Measurements from ENCODE around the gene JCHAIN.
A peak's percentile ranks its signal among the peaks of the same experiment; 100 is the strongest.

Gene JCHAIN

DNA sequence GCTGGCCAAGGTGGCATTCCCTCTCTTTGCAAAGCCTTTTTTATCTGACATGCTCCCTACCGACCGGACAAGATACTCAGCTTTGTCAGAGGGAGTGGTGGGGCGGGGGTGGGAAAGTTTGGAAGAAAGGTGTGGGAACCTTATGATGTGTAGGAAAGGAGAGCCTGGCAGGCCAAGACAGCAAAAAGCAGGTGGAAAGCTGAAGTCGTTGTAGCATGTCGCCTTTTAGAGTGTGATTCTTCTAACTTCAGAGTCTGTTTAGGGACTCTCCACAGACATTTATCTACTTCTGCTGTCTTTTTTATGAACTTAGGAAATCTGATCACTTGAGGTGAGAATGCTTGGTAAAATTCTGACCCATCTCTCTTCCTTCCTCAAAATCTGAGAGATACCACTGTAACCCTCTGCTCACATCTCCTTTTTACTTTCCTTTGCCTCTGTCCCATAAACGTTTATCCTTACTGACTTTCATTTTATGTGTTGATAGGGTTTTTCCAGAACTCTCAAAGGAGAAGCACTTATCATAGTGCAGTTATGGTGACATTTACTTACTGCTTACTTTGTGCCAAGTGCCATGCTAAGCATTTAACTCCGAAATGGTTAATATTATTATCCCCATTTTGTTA lies 47.3 kb upstream of the JCHAIN start:
- Histone ChIP-seq H3K9me3 (ENCODE audit: insufficient read depth, low read depth, low read length) (no peaks in the 10 kb centered on the region), H3K4me3 (ENCODE audit: low read length, poor library complexity, severe bottlenecking) (peak overlapping the region; percentile 27), H3K4me2 (ENCODE audit: low read depth, low read length, poor library complexity, severe bottlenecking) (peak overlapping the region; percentile 36), H3K9ac (ENCODE audit: low read depth, low read length, poor library complexity, severe bottlenecking) (no peak overlapping the region), H3F3A (ENCODE audit: low read depth) (0 out of 2 replicates have a peak, but pooled peaks cover 3% of the 10 kb centered on the region), H3K9me2 (replicated peaks; ENCODE audit: low read depth, low read length) (no peaks in the 10 kb centered on the region), H3K27me3 (ENCODE audit: insufficient read depth, low read length, poor library complexity, severe bottlenecking) (no peaks in the 10 kb centered on the region), H3K36me3 (ENCODE audit: insufficient read depth, low read length) (no peaks in the 10 kb centered on the region), H3K79me2 (ENCODE audit: insufficient read depth, low read length) (peaks cover 85% of the 10 kb centered on the region), H2AFZ (ENCODE audit: low read length) (no peak overlapping the region), H3K4me1 (ENCODE audit: insufficient read depth, low read length, poor library complexity, severe bottlenecking) (peaks cover 46% of the 10 kb centered on the region), H4K20me1 (ENCODE audit: insufficient read depth, low read length, poor library complexity, severe bottlenecking) (peaks cover 10% of the 10 kb centered on the region)
- TF ChIP-seq EZH2phosphoT487 (IDR thresholded peaks at IDR 0.05; ENCODE audit: borderline replicate concordance) (no peak), CTCF (conservative IDR thresholded peaks at IDR 0.05; ENCODE audit: low read length) (no peak)

GRCh38 chr4:70712604-70713452 lies 46.5 kb upstream of the JCHAIN start:
- Histone ChIP-seq H3K27me3 (ENCODE audit: insufficient read depth, low read length, poor library complexity, severe bottlenecking) (no peaks in the 10 kb centered on the region), H3K4me1 (ENCODE audit: insufficient read depth, low read length, poor library complexity, severe bottlenecking) (peaks cover 47% of the 10 kb centered on the region), H3K4me2 (ENCODE audit: low read depth, low read length, poor library complexity, severe bottlenecking) (peak overlapping the region; percentile 56), H3K36me3 (ENCODE audit: insufficient read depth, low read length) (no peaks in the 10 kb centered on the region), H3F3A (ENCODE audit: low read depth) (0 out of 2 replicates have a peak, but pooled peaks cover 3% of the 10 kb centered on the region), H4K20me1 (ENCODE audit: insufficient read depth, low read length, poor library complexity, severe bottlenecking) (peaks cover 10% of the 10 kb centered on the region), H2AFZ (ENCODE audit: low read length) (no peak overlapping the region), H3K9ac (ENCODE audit: low read depth, low read length, poor library complexity, severe bottlenecking) (no peak overlapping the region), H3K4me3 (ENCODE audit: low read length, poor library complexity, severe bottlenecking) (no peak overlapping the region), H3K9me3 (ENCODE audit: insufficient read depth, low read depth, low read length) (no peaks in the 10 kb centered on the region), H3K79me2 (ENCODE audit: insufficient read depth, low read length) (peaks cover 91% of the 10 kb centered on the region), H3K9me2 (replicated peaks; ENCODE audit: low read depth, low read length) (no peaks in the 10 kb centered on the region)
- no peak for TF ChIP-seq CTCF (conservative IDR thresholded peaks at IDR 0.05; ENCODE audit: low read length)
- TF ChIP-seq EZH2phosphoT487 (IDR thresholded peaks at IDR 0.05; ENCODE audit: borderline replicate concordance) = no peak

DNA sequence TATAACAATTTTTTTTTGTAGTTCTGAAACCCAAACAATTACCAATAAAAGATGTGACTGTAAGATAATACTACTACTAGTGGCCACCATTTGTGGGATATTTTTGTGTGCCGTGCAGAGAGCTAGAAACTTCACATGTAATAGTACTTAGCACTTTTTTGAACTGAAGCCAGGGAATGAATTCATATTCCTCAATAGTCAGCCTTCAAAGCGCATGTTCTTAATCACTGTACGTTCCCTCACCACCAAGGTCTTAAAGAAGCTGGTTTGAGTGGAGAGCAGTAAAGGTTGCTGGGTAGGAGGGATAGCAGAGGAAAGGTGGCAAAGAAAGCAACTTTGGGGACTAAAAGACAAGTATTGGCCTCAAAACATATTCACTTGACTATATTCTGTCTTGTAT lies 45.8 kb upstream of the JCHAIN start:
- Histone ChIP-seq H3K9ac (ENCODE audit: low read depth, low read length, poor library complexity, severe bottlenecking) (no peak overlapping the region), H3K4me1 (ENCODE audit: insufficient read depth, low read length, poor library complexity, severe bottlenecking) (peaks cover 51% of the 10 kb centered on the region), H3K79me2 (ENCODE audit: insufficient read depth, low read length) (peaks cover 92% of the 10 kb centered on the region), H4K20me1 (ENCODE audit: insufficient read depth, low read length, poor library complexity, severe bottlenecking) (peaks cover 10% of the 10 kb centered on the region), H2AFZ (ENCODE audit: low read length) (no peak overlapping the region), H3K4me2 (ENCODE audit: low read depth, low read length, poor library complexity, severe bottlenecking) (peak overlapping the region; percentile 56), H3K9me2 (replicated peaks; ENCODE audit: low read depth, low read length) (no peaks in the 10 kb centered on the region), H3K27me3 (ENCODE audit: insufficient read depth, low read length, poor library complexity, severe bottlenecking) (no peaks in the 10 kb centered on the region), H3F3A (ENCODE audit: low read depth) (0 out of 2 replicates have a peak, but pooled peaks cover 3% of the 10 kb centered on the region), H3K4me3 (ENCODE audit: low read length, poor library complexity, severe bottlenecking) (peak overlapping the region; percentile 7), H3K36me3 (ENCODE audit: insufficient read depth, low read length) (no peaks in the 10 kb centered on the region), H3K9me3 (ENCODE audit: insufficient read depth, low read depth, low read length) (no peaks in the 10 kb centered on the region)
- TF ChIP-seq EZH2phosphoT487 (IDR thresholded peaks at IDR 0.05; ENCODE audit: borderline replicate concordance) = no peak
- TF ChIP-seq CTCF (conservative IDR thresholded peaks at IDR 0.05; ENCODE audit: low read length) = no peak
